Upper lobe of left lung (tissue), 4 donors: Measurements from ENCODE around the gene POFUT1.

ENCODE experiments used
- EP300 ChIP-seq, 4 donors: sonication (generic); formaldehyde crosslinking; IDR thresholded peaks; one replicate each; pipeline ENCODE4 v1.5.1; 2017; ENCODE audit warnings: antibody characterized with exemption in 4 of 4, control low read depth in 2 of 4
- POLR2A ChIP-seq, 4 donors: fragments of 450-650 bp; IDR thresholded peaks; one replicate each; pipeline ENCODE4 v1.5.1; 2016 to 2017; ENCODE audit warnings: antibody characterized with exemption in 4 of 4, mild to moderate bottlenecking in 2 of 4
- TF ChIP-seq, protein P1 (sequence below), 6 experiments: fragments of 450-650 bp in 4 of 6; fragments of 200-600 bp in 2 of 6; sonication (generic) in 2 of 6; IDR thresholded peaks; one replicate each; pipeline ENCODE4 v1.5.1; 2016 to 2019; ENCODE audit warnings: antibody characterized with exemption in 6 of 6

DNA sequence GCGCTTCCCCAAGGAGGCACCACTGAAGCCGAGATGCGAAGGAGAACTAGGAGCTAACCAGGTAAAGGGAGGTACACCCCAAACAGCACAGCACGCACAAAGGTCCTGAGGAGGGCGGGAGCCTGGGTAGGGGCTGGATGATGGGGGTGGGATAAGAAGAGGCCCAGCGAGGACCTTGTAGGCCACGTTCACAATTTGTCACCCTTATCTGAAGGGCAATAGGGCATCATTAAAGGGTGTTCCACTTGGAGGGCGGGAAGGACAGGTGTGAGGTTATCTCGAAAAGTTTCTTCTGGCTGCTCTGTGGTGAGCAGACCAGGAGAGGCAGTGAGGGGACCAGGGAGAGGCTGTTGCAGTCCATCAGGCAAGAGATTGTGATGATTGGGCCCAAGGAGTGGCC lies 25.6 kb downstream of the POFUT1 start:
- TF ChIP-seq POLR2A (IDR thresholded peaks at IDR 0.05): no peak
- TF ChIP-seq EP300 (IDR thresholded peaks at IDR 0.05): no peak
- TF ChIP-seq, protein P1, sequence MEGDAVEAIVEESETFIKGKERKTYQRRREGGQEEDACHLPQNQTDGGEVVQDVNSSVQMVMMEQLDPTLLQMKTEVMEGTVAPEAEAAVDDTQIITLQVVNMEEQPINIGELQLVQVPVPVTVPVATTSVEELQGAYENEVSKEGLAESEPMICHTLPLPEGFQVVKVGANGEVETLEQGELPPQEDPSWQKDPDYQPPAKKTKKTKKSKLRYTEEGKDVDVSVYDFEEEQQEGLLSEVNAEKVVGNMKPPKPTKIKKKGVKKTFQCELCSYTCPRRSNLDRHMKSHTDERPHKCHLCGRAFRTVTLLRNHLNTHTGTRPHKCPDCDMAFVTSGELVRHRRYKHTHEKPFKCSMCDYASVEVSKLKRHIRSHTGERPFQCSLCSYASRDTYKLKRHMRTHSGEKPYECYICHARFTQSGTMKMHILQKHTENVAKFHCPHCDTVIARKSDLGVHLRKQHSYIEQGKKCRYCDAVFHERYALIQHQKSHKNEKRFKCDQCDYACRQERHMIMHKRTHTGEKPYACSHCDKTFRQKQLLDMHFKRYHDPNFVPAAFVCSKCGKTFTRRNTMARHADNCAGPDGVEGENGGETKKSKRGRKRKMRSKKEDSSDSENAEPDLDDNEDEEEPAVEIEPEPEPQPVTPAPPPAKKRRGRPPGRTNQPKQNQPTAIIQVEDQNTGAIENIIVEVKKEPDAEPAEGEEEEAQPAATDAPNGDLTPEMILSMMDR (IDR thresholded peaks at IDR 0.05): no peak
